ENCODE data around the gene BICRA. TPM values are rescaled to one million over a fixed set of nuclear protein-coding genes. Genes with fewer than 3 reads are reported as not detected.
A peak's percentile ranks its signal among the peaks of the same experiment; 100 is the strongest.

Gene BICRA
- polyA plus RNA-seq, 1 donor (not counting 4 experiments of a cell fraction or from before 2014, with no cell fraction given) = 0.42 TPM

GRCh38 chr19:47711652-47712242 is 102.8 kb downstream of the BICRA start:
- peaks cover 2% of the 10 kb centered on the region for H3K9me1 ChIP-seq (ENCODE audit: control insufficient read depth, extremely low read depth, insufficient read depth, low read length)
- no peak overlapping the region for H3K4me2 ChIP-seq (ENCODE audit: control insufficient read depth, extremely low read depth, insufficient read depth, low read depth, low read length)
- H3K4me3 ChIP-seq (ENCODE audit: control insufficient read depth in 2 of 3, extremely low read depth in 1 of 3, insufficient read depth in 2 of 3, low read depth in 1 of 3, low read length in 3 of 3) = no peak overlapping the region
- H3K36me3 ChIP-seq (ENCODE audit: control insufficient read depth in 2 of 2, extremely low read depth in 1 of 2, insufficient read depth in 2 of 2, low read length in 2 of 2) = peaks cover 9 to 16% of the 10 kb centered on the region in 2 experiments
- no peaks in the 10 kb centered on the region for H3K27me3 ChIP-seq (ENCODE audit: control insufficient read depth, extremely low read depth, insufficient read depth, low read length)
- DNase-seq (ENCODE audit: low read depth, low spot score) (no peak), FAIRE-seq (no peak)
- H3K9me3 ChIP-seq (ENCODE audit: control insufficient read depth, low read depth, low read length) = no peaks in the 10 kb centered on the region
- no peak overlapping the region for H3K27ac ChIP-seq (ENCODE audit: control insufficient read depth, insufficient read depth, low read length)
- peaks cover 38% of the 10 kb centered on the region for H3K79me2 ChIP-seq (ENCODE audit: control insufficient read depth, insufficient read depth, low read length)
- dilution Hi-C loops (cut with MboI; ENCODE audit: extremely low pct_ligation_motif_present, low sequenced_read_pairs) = no loop called here
- H4K20me1 ChIP-seq (ENCODE audit: control insufficient read depth, extremely low read depth, insufficient read depth, low read length) = peaks cover 3% of the 10 kb centered on the region
- TF ChIP-seq EZH2 (IDR thresholded peaks at IDR 0.05; ENCODE audit: low read length) (no peak), CTCF (optimal IDR thresholded peaks at IDR 0.05 in 1 of 3, IDR thresholded peaks at IDR 0.05 in 1 of 3, conservative IDR thresholded peaks at IDR 0.05 in 1 of 3; ENCODE audit: extremely low read depth in 1 of 3, insufficient read depth in 2 of 3, low read length in 3 of 3) (no peak)
- no peak overlapping the region for H2AFZ ChIP-seq (ENCODE audit: control insufficient read depth, low read length)
- no peak overlapping the region for H3K9ac ChIP-seq (ENCODE audit: control insufficient read depth, extremely low read depth, insufficient read depth, low read length)
- peaks cover 7% of the 10 kb centered on the region for H3K4me1 ChIP-seq (ENCODE audit: control insufficient read depth, extremely low read depth, insufficient read depth, low read length)

- Histone ChIP-seq H3K9ac (ENCODE audit: control insufficient read depth, extremely low read depth, insufficient read depth, low read length) (peak within 1 kb of the TSS; percentile 89), H3K4me3 (ENCODE audit: control insufficient read depth in 2 of 3, extremely low read depth in 1 of 3, insufficient read depth in 2 of 3, low read depth in 1 of 3, low read length in 3 of 3) (peak within 1 kb of the TSS; percentile 79 to 98 (median 90)), H3K36me3 (ENCODE audit: control insufficient read depth in 2 of 2, extremely low read depth in 1 of 2, insufficient read depth in 2 of 2, low read length in 2 of 2) (peaks cover 14 to 25% of the 10 kb centered on the region in 2 experiments), H3K79me2 (ENCODE audit: control insufficient read depth, insufficient read depth, low read length) (peaks cover 47% of the 10 kb centered on the region), H2AFZ (ENCODE audit: control insufficient read depth, low read length) (peak within 1 kb of the TSS; percentile 52), H3K9me1 (ENCODE audit: control insufficient read depth, extremely low read depth, insufficient read depth, low read length) (peaks cover 2% of the 10 kb centered on the region), H4K20me1 (ENCODE audit: control insufficient read depth, extremely low read depth, insufficient read depth, low read length) (peaks cover 3% of the 10 kb centered on the region), H3K4me2 (ENCODE audit: control insufficient read depth, extremely low read depth, insufficient read depth, low read depth, low read length) (peak within 1 kb of the TSS; percentile 79), H3K27ac (ENCODE audit: control insufficient read depth, insufficient read depth, low read length) (peak within 1 kb of the TSS; percentile 76), H3K27me3 (ENCODE audit: control insufficient read depth, extremely low read depth, insufficient read depth, low read length) (no peaks in the 10 kb centered on the region), H3K9me3 (ENCODE audit: control insufficient read depth, low read depth, low read length) (no peaks in the 10 kb centered on the region), H3K4me1 (ENCODE audit: control insufficient read depth, extremely low read depth, insufficient read depth, low read length) (peaks cover 9% of the 10 kb centered on the region)
- dilution Hi-C loops (cut with MboI; ENCODE audit: extremely low pct_ligation_motif_present, low sequenced_read_pairs) = no loop called here
- DNase-seq (ENCODE audit: low read depth, low spot score) (no peak), FAIRE-seq (no peak)
- TF ChIP-seq CTCF (optimal IDR thresholded peaks at IDR 0.05 in 1 of 3, IDR thresholded peaks at IDR 0.05 in 1 of 3, conservative IDR thresholded peaks at IDR 0.05 in 1 of 3; ENCODE audit: extremely low read depth in 1 of 3, insufficient read depth in 2 of 3, low read length in 3 of 3) = peak; percentile 56 to 98 (median 80)
- TF ChIP-seq EZH2 (IDR thresholded peaks at IDR 0.05; ENCODE audit: low read length) = no peak
These were observed 104.4 kb downstream of the BICRA start, which contains the start of gene EHD2 for GRCh38 chr19:47713046-47714021. TSS of gene EHD2 (plus strand) at chr19:47713422. CDS start at chr19:47716613, 3,191 bp downstream.

All from keratinocyte (primary cell).